Measurements from ENCODE around the gene RPS19BP1. TPM values are rescaled to one million over a fixed set of nuclear protein-coding genes. Genes with fewer than 3 reads are reported as not detected.
"Not testable (repeated sequence)": the region's sequence is repeated elsewhere in the genome, so short reads cannot be mapped to it uniquely, and the experiment has no call there.

The RPS19BP1 gene
- polyA plus RNA-seq, 4 donors: 48.3 to 80.2 (median 55.6) TPM

GRCh38 chr22:39514373-39514973, 18.1 kb downstream of the RPS19BP1 start:
- DNase-seq (ENCODE audit: low read depth in 4 of 4, low spot score in 2 of 4): no peak

- DNase-seq (ENCODE audit: low read depth in 4 of 4, low spot score in 2 of 4): no peak
Measured at GRCh38 chr22:39513791-39514190, 18.8 kb downstream of the RPS19BP1 start.

- DNase-seq (ENCODE audit: low read depth in 4 of 4, low spot score in 2 of 4): no peak
Measured at GRCh38 chr22:39512026-39512425, 20.5 kb downstream of the RPS19BP1 start.

- no peak for DNase-seq (ENCODE audit: low read depth in 4 of 4, low spot score in 2 of 4)
Measured at GRCh38 chr22:39511226-39511625, 21.3 kb downstream of the RPS19BP1 start.

GRCh38 chr22:39510529-39511149, 21.9 kb downstream of the RPS19BP1 start:
- no peak for DNase-seq (ENCODE audit: low read depth in 4 of 4, low spot score in 2 of 4)

- no peak for DNase-seq (ENCODE audit: low read depth in 4 of 4, low spot score in 2 of 4)
Measured at GRCh38 chr22:39508393-39508792, 24.2 kb downstream of the RPS19BP1 start.

GRCh38 chr22:39507021-39507420, 25.5 kb downstream of the RPS19BP1 start:
- not testable (repeated sequence) for DNase-seq (ENCODE audit: low read depth in 4 of 4, low spot score in 2 of 4)

- no peak for DNase-seq (ENCODE audit: low read depth in 4 of 4, low spot score in 2 of 4)
Measured at GRCh38 chr22:39504071-39504470, 28.5 kb downstream of the RPS19BP1 start.

GRCh38 chr22:39503630-39504029, 28.9 kb downstream of the RPS19BP1 start:
- no peak for DNase-seq (ENCODE audit: low read depth in 4 of 4, low spot score in 2 of 4)

- no peak for DNase-seq (ENCODE audit: low read depth in 4 of 4, low spot score in 2 of 4)
Measured at GRCh38 chr22:39502789-39503409, 29.6 kb downstream of the RPS19BP1 start.

GRCh38 chr22:39502109-39502788, 30.3 kb downstream of the RPS19BP1 start, which contains the start of gene MIEF1:
MIEF1 (plus strand) TSS chr22:39502290; CDS start chr22:39511295, 9,005 bp downstream.
- DNase-seq (ENCODE audit: low read depth in 4 of 4, low spot score in 2 of 4): peak; percentile 75 to 96 (median 90)

- no peak for DNase-seq (ENCODE audit: low read depth in 4 of 4, low spot score in 2 of 4)
Measured at GRCh38 chr22:39501644-39502108, 30.9 kb downstream of the RPS19BP1 start.

- DNase-seq (ENCODE audit: low read depth in 4 of 4, low spot score in 2 of 4): no peak
Measured at GRCh38 chr22:39500101-39500500, 32.4 kb downstream of the RPS19BP1 start.

GRCh38 chr22:39498802-39499201, 33.7 kb downstream of the RPS19BP1 start:
- no peak for DNase-seq (ENCODE audit: low read depth in 4 of 4, low spot score in 2 of 4)

GRCh38 chr22:39498368-39498767, 34.2 kb downstream of the RPS19BP1 start:
- no peak for DNase-seq (ENCODE audit: low read depth in 4 of 4, low spot score in 2 of 4)

- DNase-seq (ENCODE audit: low read depth in 4 of 4, low spot score in 2 of 4): no peak
Measured at GRCh38 chr22:39497429-39497828, 35.1 kb downstream of the RPS19BP1 start.

- DNase-seq (ENCODE audit: low read depth in 4 of 4, low spot score in 2 of 4): peak in 1 of 4 donors; percentile 69
Measured at GRCh38 chr22:39496131-39496838, 36.3 kb downstream of the RPS19BP1 start.

- no peak for DNase-seq (ENCODE audit: low read depth in 4 of 4, low spot score in 2 of 4)
Measured at GRCh38 chr22:39494471-39495120, 38.0 kb downstream of the RPS19BP1 start.

GRCh38 chr22:39493759-39494158, 38.8 kb downstream of the RPS19BP1 start:
- no peak for DNase-seq (ENCODE audit: low read depth in 4 of 4, low spot score in 2 of 4)

- DNase-seq (ENCODE audit: low read depth in 4 of 4, low spot score in 2 of 4): no peak
Measured at GRCh38 chr22:39492186-39492585, 40.4 kb downstream of the RPS19BP1 start.

Measured in left renal cortex interstitium (tissue), 4 donors.